Vagina (tissue), 2 donors: Measurements from ENCODE around the gene GDF7. TPM values are rescaled to one million over a fixed set of nuclear protein-coding genes. Genes with fewer than 3 reads are reported as not detected.

ENCODE experiments used
- DNase-seq, 2 donors: peaks; one replicate each; pipeline ENCODE4 v3.0.0-alpha.2; 2017; ENCODE audit errors: extremely low spot score in 2 of 2
- H3K27ac ChIP-seq: fragments of 200-600 bp; sonication (generic); one replicate; pipeline ENCODE4 v1.5.1; 2019
- H3K27me3 ChIP-seq: fragments of 200-600 bp; sonication (generic); one replicate; pipeline ENCODE4 v1.5.1; 2019
- H3K36me3 ChIP-seq, 2 donors: fragments of 200-600 bp; sonication (generic); one replicate each; pipeline ENCODE4 v1.5.1; 2017 to 2019
- H3K4me1 ChIP-seq: fragments of 200-600 bp; sonication (generic); one replicate; pipeline ENCODE4 v1.5.1; 2019
- H3K4me3 ChIP-seq, 2 donors: fragments of 200-600 bp; sonication (generic); 1 replicate in 1 of 2; 2 replicates in 1 of 2; pipeline ENCODE4 v1.5.1; 2016 to 2019
- H3K9me3 ChIP-seq: fragments of 200-600 bp; sonication (generic); one replicate; pipeline ENCODE4 v1.5.1; 2019
- CTCF ChIP-seq, 3 experiments: fragments of 450-650 bp in 2 of 3; fragments of 200-600 bp in 1 of 3; sonication (generic) in 1 of 3; IDR thresholded peaks; one replicate each; pipeline ENCODE4 v1.5.1; 2017 to 2019; ENCODE audit warnings: antibody characterized with exemption in 3 of 3, mild to moderate bottlenecking in 2 of 3, moderate library complexity in 2 of 3
- POLR2A ChIP-seq, 2 donors: fragments of 450-650 bp; IDR thresholded peaks; one replicate each; pipeline ENCODE4 v1.6.1; 2017; ENCODE audit warnings: antibody characterized with exemption in 2 of 2, mild to moderate bottlenecking in 2 of 2, moderate library complexity in 2 of 2
- POLR2AphosphoS5 ChIP-seq, 2 donors: sonication (generic); formaldehyde crosslinking; IDR thresholded peaks; one replicate each; pipeline ENCODE4 v1.9.0; 2017; ENCODE audit warnings: antibody characterized with exemption in 2 of 2, mild to moderate bottlenecking in 2 of 2, low read depth in 1 of 2; ENCODE audit not compliant: insufficient read depth in 1 of 2
- intact Hi-C: fragments of 100-400 bp; cut with DNase I; formaldehyde crosslinking; loops from one replicate; pipeline ENCODE4 v1.15.1; 2023
- total RNA-seq: library from RNA; depleted of rRNA; stranded (reverse); fragments of >200 nt; gene quantifications from one replicate; pipeline ENCODE4 v1.2.3, GENCODE V29; 2016

GDF7 gene
- total RNA-seq, 1 donor from 2014 or later = 9.3 TPM

- no peak overlapping the region for H3K4me3 ChIP-seq
- H3K9me3 ChIP-seq = no peaks in the 10 kb centered on the region
- intact Hi-C loops = no loop called here
- peak overlapping the region; percentile 52 for H3K27ac ChIP-seq
- TF ChIP-seq POLR2AphosphoS5 (IDR thresholded peaks at IDR 0.05; ENCODE audit: insufficient read depth in 1 of 2, low read depth in 1 of 2) = no peak
- TF ChIP-seq CTCF (IDR thresholded peaks at IDR 0.05) = no peak
- no peak for TF ChIP-seq POLR2A (IDR thresholded peaks at IDR 0.05)
- H3K4me1 ChIP-seq = peaks cover 15% of the 10 kb centered on the region
- H3K27me3 ChIP-seq = no peaks in the 10 kb centered on the region
- no peak for DNase-seq
- H3K36me3 ChIP-seq = peaks cover 0 to 28% of the 10 kb centered on the region in 2 donors
Measured at GRCh38 chr2:20625491-20626391, 41.2 kb upstream of the GDF7 start.

GRCh38 chr2:20626392-20626697, 40.6 kb upstream of the GDF7 start:
- Histone ChIP-seq H3K27ac (peak overlapping the region; percentile 52), H3K27me3 (no peaks in the 10 kb centered on the region), H3K36me3 (peaks cover 0 to 28% of the 10 kb centered on the region in 2 donors), H3K4me1 (peaks cover 9% of the 10 kb centered on the region), H3K9me3 (no peaks in the 10 kb centered on the region), H3K4me3 (no peak overlapping the region)
- TF ChIP-seq POLR2AphosphoS5 (IDR thresholded peaks at IDR 0.05; ENCODE audit: insufficient read depth in 1 of 2, low read depth in 1 of 2) (no peak), POLR2A (IDR thresholded peaks at IDR 0.05) (no peak), CTCF (IDR thresholded peaks at IDR 0.05) (no peak)
- intact Hi-C loops = no loop called here
- DNase-seq = no peak

- TF ChIP-seq POLR2AphosphoS5 (IDR thresholded peaks at IDR 0.05; ENCODE audit: insufficient read depth in 1 of 2, low read depth in 1 of 2) (no peak), CTCF (IDR thresholded peaks at IDR 0.05) (no peak), POLR2A (IDR thresholded peaks at IDR 0.05) (no peak)
- Histone ChIP-seq H3K4me1 (peaks cover 7% of the 10 kb centered on the region), H3K36me3 (peaks cover 0 to 28% of the 10 kb centered on the region in 2 donors), H3K4me3 (no peak overlapping the region), H3K9me3 (no peaks in the 10 kb centered on the region), H3K27ac (peak overlapping the region; percentile 52), H3K27me3 (no peaks in the 10 kb centered on the region)
- intact Hi-C loops = no loop called here
- DNase-seq = no peak
Measured at GRCh38 chr2:20626698-20627513, 40.0 kb upstream of the GDF7 start.

- H3K27ac ChIP-seq = no peak overlapping the region
Measured at GRCh38 chr2:20627712-20628380, 39.1 kb upstream of the GDF7 start.

More at GRCh38 chr2:20627712-20628380, 39.1 kb upstream of the GDF7 start:
- intact Hi-C loops = no loop called here
- Histone ChIP-seq H3K4me1 (peaks cover 7% of the 10 kb centered on the region), H3K36me3 (peaks cover 0 to 18% of the 10 kb centered on the region in 2 donors), H3K9me3 (no peaks in the 10 kb centered on the region), H3K4me3 (no peak overlapping the region), H3K27me3 (no peaks in the 10 kb centered on the region)
- no peak for TF ChIP-seq CTCF (IDR thresholded peaks at IDR 0.05)
- TF ChIP-seq POLR2A (IDR thresholded peaks at IDR 0.05) = no peak
- TF ChIP-seq POLR2AphosphoS5 (IDR thresholded peaks at IDR 0.05; ENCODE audit: insufficient read depth in 1 of 2, low read depth in 1 of 2) = no peak
- no peak for DNase-seq
